Naive thymus-derived CD4-positive, alpha-beta T cell (primary cell): ENCODE results near the gene UBE2K. TPM values are rescaled to one million over a fixed set of nuclear protein-coding genes. Genes with fewer than 3 reads are reported as not detected.
"Not testable (repeated sequence)": the region's sequence is repeated elsewhere in the genome, so short reads cannot be mapped to it uniquely, and the experiment has no call there.

Experiments used
- ATAC-seq: fragments of 150-1000 bp; cut with Tn5 transposase; 2 replicates; pipeline ENCODE4 v1.10.0; 2021; ENCODE audit warnings: mild to moderate bottlenecking, moderate library complexity
- CTCF ChIA-PET: fragments of 350-600 bp; sonication (Branson Sonifier 250); formaldehyde crosslinking; loops from one replicate; lab custom pipeline; 2021; ENCODE audit warnings: antibody characterized with exemption; lab: Charles Lee
- POLR2A ChIA-PET: fragments of 350-600 bp; sonication (Branson Sonifier 250); formaldehyde crosslinking; loops from one replicate; lab custom pipeline; 2021; ENCODE audit warnings: antibody characterized with exemption, inconsistent platforms; lab: Charles Lee
- DNase-seq, 9 donors: peaks; one replicate each; pipeline versions ENCODE4 v3.0.0 to v3.0.0-alpha.2; 2020 to 2022; ENCODE audit warnings: mixed read lengths in 1 of 9
- H3K27ac ChIP-seq: one replicate; pipeline ENCODE4 v1.7.0; 2013; ENCODE audit warnings: mild to moderate bottlenecking, low read depth, low read length, moderate library complexity
- H3K27me3 ChIP-seq, 2 donors: one replicate each; pipeline ENCODE4 v1.7.0; 2013; ENCODE audit warnings: low read length in 2 of 2, mild to moderate bottlenecking in 2 of 2, moderate library complexity in 2 of 2; ENCODE audit not compliant: control insufficient read depth in 2 of 2, insufficient read depth in 2 of 2
- H3K36me3 ChIP-seq, 3 experiments: 1 replicate in 2 of 3; 2 replicates in 1 of 3; pipeline ENCODE4 v1.7.0; 2013; ENCODE audit warnings: low read length in 3 of 3, mild to moderate bottlenecking in 3 of 3, moderate library complexity in 1 of 3; ENCODE audit not compliant: insufficient read depth in 3 of 3, control insufficient read depth in 2 of 3
- H3K4me1 ChIP-seq, 2 donors: one replicate each; pipeline ENCODE4 v1.7.0; 2013; ENCODE audit warnings: low read length in 2 of 2, mild to moderate bottlenecking in 2 of 2, moderate library complexity in 1 of 2; ENCODE audit not compliant: control insufficient read depth in 2 of 2, insufficient read depth in 2 of 2
- H3K4me3 ChIP-seq: 2 replicates; pipeline ENCODE4 v1.7.0; 2013; ENCODE audit warnings: mild to moderate bottlenecking, low read length
- H3K9me3 ChIP-seq, 3 experiments: 1 replicate in 2 of 3; 2 replicates in 1 of 3; pipeline ENCODE4 v1.7.0; 2013; ENCODE audit warnings: low read length in 3 of 3; ENCODE audit not compliant: control insufficient read depth in 2 of 3
- H3K27ac Mint-ChIP-seq, 9 donors: one replicate each; pipeline ENCODE4 v1.8.0; 2020 to 2022; ENCODE audit warnings: mixed read lengths in 9 of 9, mild to moderate bottlenecking in 8 of 9, moderate library complexity in 5 of 9, inconsistent platforms in 2 of 9
- H3K27me3 Mint-ChIP-seq, 5 donors: one replicate each; pipeline ENCODE4 v1.8.0; 2021 to 2022; ENCODE audit warnings: mixed read lengths in 5 of 5, mild to moderate bottlenecking in 1 of 5
- H3K36me3 Mint-ChIP-seq, 5 donors: one replicate each; pipeline ENCODE4 v1.8.0; 2020 to 2022; ENCODE audit warnings: mixed read lengths in 5 of 5, mild to moderate bottlenecking in 3 of 5, inconsistent platforms in 1 of 5
- H3K4me1 Mint-ChIP-seq, 7 donors: one replicate each; pipeline ENCODE4 v1.8.0; 2020 to 2022; ENCODE audit warnings: mixed read lengths in 7 of 7, mild to moderate bottlenecking in 3 of 7, inconsistent platforms in 1 of 7
- H3K4me3 Mint-ChIP-seq, 10 donors: one replicate each; pipeline ENCODE4 v1.8.0; 2020 to 2022; ENCODE audit warnings: mild to moderate bottlenecking in 10 of 10, mixed read lengths in 10 of 10, moderate library complexity in 6 of 10, inconsistent platforms in 2 of 10
- H3K9me3 Mint-ChIP-seq, 11 donors: one replicate each; pipeline ENCODE4 v1.8.0; 2020 to 2022; ENCODE audit warnings: mixed read lengths in 11 of 11, mild to moderate bottlenecking in 4 of 11, inconsistent platforms in 1 of 11, moderate library complexity in 1 of 11
- intact Hi-C, 2 donors: fragments of 100-400 bp; cut with micrococcal nuclease; formaldehyde crosslinking; loops; one replicate each; pipeline ENCODE4 v1.15.1; 2023
- polyA plus RNA-seq, 2 donors: library from polyadenylated mRNA; unstranded; fragments of 300-500 nt; fragmentation: Illumina TruSeq; gene quantifications; one replicate each; pipeline ENCODE4 v1.2.3, GENCODE V29; 2021
- total RNA-seq, 6 experiments: library from RNA in 5 of 6; stranded (reverse) in 5 of 6; gene quantifications; 1 replicate in 5 of 6; 2 replicates in 1 of 6; pipeline ENCODE4 v1.2.3 and lab custom pipeline; 2021 to 2026

Gene UBE2K
- total and polyA plus RNA-seq, 7 experiments from 2014 or later = 31.1 to 85.0 (median 44.2) TPM

DNA sequence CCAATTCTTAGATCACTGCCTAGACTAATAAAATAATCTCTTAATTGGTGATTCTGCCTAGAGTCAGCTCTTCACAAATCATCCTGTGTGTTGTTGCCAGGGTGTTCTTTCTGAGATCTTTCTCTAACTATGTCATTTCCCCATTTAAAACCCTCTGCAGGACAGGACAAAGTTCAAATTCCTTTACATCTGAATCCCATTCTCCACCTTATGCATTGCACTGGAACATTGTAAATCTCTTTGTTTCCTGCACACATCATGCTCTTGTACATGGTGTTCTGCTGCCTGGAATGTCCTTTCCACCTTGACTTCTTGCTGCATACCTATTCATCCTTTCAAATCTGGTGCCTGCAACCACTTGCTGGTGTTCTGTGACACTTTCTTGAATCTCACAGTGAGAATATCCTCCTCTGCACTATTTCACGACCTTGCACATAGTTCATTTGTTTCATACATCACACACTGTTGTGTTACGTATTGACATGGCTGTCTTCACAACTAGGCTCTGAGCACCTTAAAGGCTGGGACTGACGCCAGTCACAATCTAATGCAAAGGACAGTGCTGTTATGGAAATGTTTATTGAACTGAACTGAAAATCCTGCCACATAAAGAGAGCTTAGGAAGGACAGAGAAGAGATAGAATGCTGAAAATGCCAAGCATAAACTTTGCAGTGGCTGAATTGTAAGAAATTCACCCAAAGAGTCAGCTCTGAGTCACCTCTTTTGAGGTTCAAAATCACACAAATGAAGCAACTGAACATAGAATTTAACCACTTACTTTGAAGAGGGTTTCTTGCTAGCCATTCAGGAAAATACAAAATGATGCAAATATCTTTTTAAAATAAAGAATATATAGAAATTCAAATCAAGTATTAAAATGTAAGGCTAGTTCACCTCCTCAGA is 32.9 kb upstream of the UBE2K start:
- Mint-ChIP-seq H3K27ac (no peak overlapping the region), H3K4me3 (no peak overlapping the region), H3K9me3 (no peaks in the 10 kb centered on the region), H3K4me1 (no peaks in the 10 kb centered on the region), H3K27me3 (peaks cover 0 to 3% (median 0%) of the 10 kb centered on the region in 5 donors), H3K36me3 (peaks cover 0 to 3% (median 0%) of the 10 kb centered on the region in 5 donors)
- no peak for DNase-seq
- H3K9me3 ChIP-seq = no peaks in the 10 kb centered on the region
- POLR2A ChIA-PET = no interaction called here
- intact Hi-C loops = no loop called here
- no peak overlapping the region for H3K27ac ChIP-seq
- ATAC-seq = no peak
- no peaks in the 10 kb centered on the region for H3K36me3 ChIP-seq
- H3K4me1 ChIP-seq = no peaks in the 10 kb centered on the region
- no peaks in the 10 kb centered on the region for H3K27me3 ChIP-seq
- H3K4me3 ChIP-seq = no peak overlapping the region
- CTCF ChIA-PET = interaction anchor here (0.6 kb wide), 1 partner anchor 65 kb away, joined by 3 read pairs; no protein-coding TSS in a partner anchor

DNA sequence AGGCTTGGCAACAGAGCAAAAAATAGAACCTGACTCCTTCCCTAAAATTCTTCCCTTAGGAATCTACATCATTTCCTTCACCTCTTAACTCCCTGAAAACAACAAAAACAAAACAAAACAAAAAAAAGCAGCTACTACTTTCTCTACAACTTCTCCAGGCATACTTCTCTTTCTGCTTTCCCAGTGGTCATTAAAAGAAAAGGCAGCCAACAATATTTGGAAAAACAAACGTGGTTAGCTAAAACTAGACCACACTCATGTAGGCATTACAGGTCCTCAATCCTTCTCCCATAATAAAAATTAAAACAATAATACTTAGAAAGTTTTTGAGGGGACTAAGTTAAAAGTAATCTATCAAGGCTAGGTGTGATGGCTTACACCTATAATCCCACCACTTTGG is 30.2 kb upstream of the UBE2K start:
- Mint-ChIP-seq H3K27ac (no peak overlapping the region), H3K9me3 (peaks cover 0 to 2% (median 0%) of the 10 kb centered on the region in 11 donors), H3K27me3 (peaks cover 0 to 9% (median 0%) of the 10 kb centered on the region in 5 donors), H3K4me3 (no peak overlapping the region), H3K4me1 (no peaks in the 10 kb centered on the region), H3K36me3 (peaks cover 0 to 3% (median 0%) of the 10 kb centered on the region in 5 donors)
- Histone ChIP-seq H3K27me3 (no peaks in the 10 kb centered on the region), H3K4me1 (no peaks in the 10 kb centered on the region), H3K27ac (no peak overlapping the region), H3K36me3 (no peaks in the 10 kb centered on the region), H3K9me3 (no peaks in the 10 kb centered on the region), H3K4me3 (no peak overlapping the region)
- no peak for DNase-seq
- no peak for ATAC-seq
- ChIA-PET CTCF (no interaction called here), POLR2A (no interaction called here)
- intact Hi-C loops = no loop called here

DNA sequence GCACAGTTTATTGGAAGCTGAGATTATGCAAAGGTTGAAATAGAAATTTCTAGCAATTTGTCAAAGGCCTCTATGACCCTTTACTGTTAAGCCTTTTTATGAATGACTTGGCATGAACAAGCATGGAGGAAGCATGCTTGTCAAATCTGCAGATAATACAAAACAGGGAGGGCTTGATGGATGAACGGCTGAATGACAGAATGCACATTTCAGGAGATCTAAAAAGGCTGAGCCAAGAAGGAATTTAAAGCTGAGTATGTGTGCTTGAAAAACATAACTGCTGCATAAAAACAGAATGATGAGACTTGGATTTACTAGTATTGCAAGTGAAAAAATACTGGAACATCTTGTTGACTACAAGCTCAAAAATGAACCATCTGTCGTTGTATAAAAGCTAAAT is 29.0 kb upstream of the UBE2K start:
- ChIA-PET CTCF (interaction anchor here (1.1 kb wide), 1 partner anchor 18 kb away, joined by 3 read pairs; no protein-coding TSS in a partner anchor), POLR2A (interaction anchor here (0.6 kb wide), 1 partner anchor 601 kb away, joined by 3 read pairs; no protein-coding TSS in a partner anchor)
- Mint-ChIP-seq H3K9me3 (peaks cover 0 to 2% (median 0%) of the 10 kb centered on the region in 11 donors), H3K27ac (no peak overlapping the region), H3K36me3 (peaks cover 0 to 3% (median 0%) of the 10 kb centered on the region in 5 donors), H3K4me1 (no peaks in the 10 kb centered on the region), H3K4me3 (no peak overlapping the region), H3K27me3 (peaks cover 0 to 16% (median 0%) of the 10 kb centered on the region in 5 donors)
- ATAC-seq (no peak), DNase-seq (no peak)
- H3K4me1 ChIP-seq = no peaks in the 10 kb centered on the region
- intact Hi-C loops = no loop called here
- H3K27ac ChIP-seq = no peak overlapping the region
- no peaks in the 10 kb centered on the region for H3K36me3 ChIP-seq
- no peaks in the 10 kb centered on the region for H3K9me3 ChIP-seq
- H3K4me3 ChIP-seq = no peak overlapping the region
- H3K27me3 ChIP-seq = no peaks in the 10 kb centered on the region

DNA sequence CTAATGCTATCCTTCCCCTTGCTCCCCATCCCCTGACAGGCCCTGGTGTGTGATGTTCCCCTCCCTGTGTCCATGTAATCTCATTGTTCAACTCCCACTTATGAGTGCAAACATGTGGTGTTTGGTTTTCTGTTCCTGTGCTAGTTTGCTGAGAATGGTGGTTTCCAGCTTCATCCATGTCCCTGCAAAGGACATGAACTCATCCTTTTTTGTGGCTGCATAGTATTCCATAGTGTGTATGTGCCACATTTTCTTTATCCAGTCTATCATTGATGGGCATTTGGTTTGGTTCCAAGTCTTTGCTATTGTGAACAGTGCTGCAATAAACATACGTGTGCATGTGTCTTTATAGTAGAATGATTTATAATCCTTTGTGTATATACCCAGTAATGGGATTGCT is 27.6 kb upstream of the UBE2K start:
- H3K27ac ChIP-seq, H3K4me3 Mint-ChIP-seq, H3K36me3 Mint-ChIP-seq, ATAC-seq, H3K27me3 ChIP-seq, H3K36me3 ChIP-seq, H3K9me3 ChIP-seq, H3K4me1 Mint-ChIP-seq, H3K4me3 ChIP-seq, intact Hi-C loops, H3K4me1 ChIP-seq, DNase-seq, H3K27ac Mint-ChIP-seq, H3K9me3 Mint-ChIP-seq: not testable (repeated sequence)
- ChIA-PET CTCF (interaction anchor here (0.6 kb wide), 1 partner anchor 94 kb away, joined by 3 read pairs; no protein-coding TSS in a partner anchor), POLR2A (interaction anchor here (0.6 kb wide), 1 partner anchor 1942 kb away, joined by 3 read pairs; no protein-coding TSS in a partner anchor)
- H3K27me3 Mint-ChIP-seq = peaks cover 0 to 16% (median 0%) of the 10 kb centered on the region in 5 donors

DNA sequence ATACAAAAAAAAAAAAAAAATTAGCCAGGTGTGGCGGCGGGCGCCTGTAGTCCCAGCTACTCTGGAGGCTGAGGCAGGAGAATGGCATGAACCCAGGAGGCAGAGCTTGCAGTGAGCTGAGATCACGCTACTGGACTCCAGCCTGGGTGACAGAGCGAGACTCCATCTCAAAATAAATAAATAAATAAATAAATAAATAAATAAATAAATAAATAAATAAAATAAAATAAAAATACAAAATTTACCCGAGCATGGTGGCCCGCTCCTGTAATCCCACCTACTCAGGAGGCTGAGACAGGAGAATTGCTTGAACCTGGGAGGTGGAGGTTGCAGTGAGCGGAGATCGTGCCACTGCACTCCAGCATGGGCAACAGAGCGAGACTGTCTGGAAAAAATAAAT is 22.3 kb upstream of the UBE2K start:
- H3K36me3 ChIP-seq, H3K4me3 ChIP-seq, intact Hi-C loops, H3K36me3 Mint-ChIP-seq, H3K4me1 Mint-ChIP-seq, H3K4me3 Mint-ChIP-seq, H3K27me3 ChIP-seq, H3K9me3 Mint-ChIP-seq, H3K27ac ChIP-seq, H3K4me1 ChIP-seq, H3K27ac Mint-ChIP-seq, H3K9me3 ChIP-seq, ATAC-seq, CTCF ChIA-PET, DNase-seq: not testable (repeated sequence)
- POLR2A ChIA-PET = interaction anchor here (0.7 kb wide), 1 partner anchor 12 kb away, joined by 3 read pairs; no protein-coding TSS in a partner anchor
- peaks cover 0 to 23% (median 0%) of the 10 kb centered on the region in 5 donors for H3K27me3 Mint-ChIP-seq

DNA sequence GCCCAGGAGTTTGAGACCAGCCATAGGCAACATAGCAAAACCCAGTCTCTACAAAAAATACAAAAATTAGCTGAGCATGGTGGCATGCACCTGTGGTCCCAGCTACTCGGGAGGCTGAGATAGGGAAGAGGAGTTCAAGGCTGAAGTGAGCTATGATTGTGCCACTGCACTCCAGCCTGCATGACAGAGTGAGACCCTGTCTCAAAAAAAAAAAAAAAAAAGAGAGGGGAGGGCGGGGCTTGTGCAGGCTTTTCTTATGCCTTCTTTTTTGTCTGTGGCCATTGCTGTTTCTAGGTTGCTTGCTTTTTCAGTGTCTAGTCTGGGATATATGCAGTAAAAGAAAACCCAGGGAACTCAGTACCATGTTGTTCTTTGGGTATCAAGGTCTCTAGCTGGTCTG is 16.9 kb upstream of the UBE2K start:
- H3K36me3 Mint-ChIP-seq, H3K36me3 ChIP-seq, H3K4me3 ChIP-seq, H3K27ac ChIP-seq, intact Hi-C loops, ATAC-seq, H3K4me1 ChIP-seq, H3K4me1 Mint-ChIP-seq, H3K9me3 ChIP-seq, DNase-seq, H3K27me3 ChIP-seq, H3K9me3 Mint-ChIP-seq, CTCF ChIA-PET, H3K4me3 Mint-ChIP-seq, POLR2A ChIA-PET: not testable (repeated sequence)
- peak overlapping the region in 1 of 9 donors; percentile 70 for H3K27ac Mint-ChIP-seq
- peaks cover 0 to 14% (median 0%) of the 10 kb centered on the region in 5 donors for H3K27me3 Mint-ChIP-seq
